Brain microvascular endothelial cell (primary cell): ENCODE data around the gene CCDC86.

Experiments used
- DNase-seq: peaks from one replicate; pipeline ENCODE4 v3.0.0-alpha.2; 2020
- H3K27ac ChIP-seq: fragments of 250-450 bp; sonication (Bioruptor Pico); 2 replicates; pipeline ENCODE4 v1.5.1; 2020; ENCODE audit warnings: mild to moderate bottlenecking, moderate library complexity
- H3K27me3 ChIP-seq: fragments of 250-450 bp; sonication (Bioruptor Pico); replicated peaks from 2 replicates; pipeline ENCODE4 v1.5.1; 2020; ENCODE audit warnings: mild to moderate bottlenecking
- H3K36me3 ChIP-seq: fragments of 250-450 bp; sonication (Bioruptor Pico); replicated peaks from 2 replicates; pipeline ENCODE4 v1.5.1; 2020; ENCODE audit warnings: mild to moderate bottlenecking
- H3K4me3 ChIP-seq: 2 replicates; pipeline ENCODE4 v1.5.1; 2011; ENCODE audit warnings: low read depth, mild to moderate bottlenecking, control low read depth, low read length, moderate library complexity
- in situ Hi-C: cut with HindIII; loops from 2 replicates; pipeline ENCODE4 v1.10.0; 2017; ENCODE audit warnings: low sequenced_read_pairs, low pct_ligation_motif_present
- TF ChIP-seq, protein P1 (sequence below): IDR thresholded peaks from 2 replicates; pipeline ENCODE4 v1.5.1; 2011; ENCODE audit warnings: low read depth, mild to moderate bottlenecking, moderate library complexity, low read length, control low read depth, inconsistent platforms; ENCODE audit errors: missing control alignments

Gene CCDC86

DNA sequence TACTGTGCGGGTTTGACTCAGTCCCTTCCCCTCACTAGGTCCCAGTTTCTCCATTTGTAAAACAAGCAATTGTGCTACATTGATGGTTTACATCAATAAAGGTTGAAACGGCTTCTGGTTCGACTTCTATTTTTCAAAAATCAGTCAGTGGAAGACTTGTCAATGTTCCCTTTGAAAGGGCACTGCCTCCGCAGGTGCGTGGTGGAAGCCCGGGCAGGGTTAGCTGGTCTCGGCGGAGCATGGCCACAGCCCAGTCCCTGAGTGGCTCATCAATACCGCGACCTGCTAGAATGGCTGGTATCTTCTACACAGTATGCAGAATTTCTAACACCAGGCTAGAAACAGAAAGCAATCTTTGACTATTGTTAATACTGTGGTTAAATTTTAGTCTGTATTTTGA, 40.7 kb upstream of the CCDC86 start:
- Histone ChIP-seq H3K27me3 (peaks cover 5% of the 10 kb centered on the region), H3K36me3 (no peaks in the 10 kb centered on the region), H3K27ac (no peak overlapping the region), H3K4me3 (no peak overlapping the region)
- TF ChIP-seq, protein P1, sequence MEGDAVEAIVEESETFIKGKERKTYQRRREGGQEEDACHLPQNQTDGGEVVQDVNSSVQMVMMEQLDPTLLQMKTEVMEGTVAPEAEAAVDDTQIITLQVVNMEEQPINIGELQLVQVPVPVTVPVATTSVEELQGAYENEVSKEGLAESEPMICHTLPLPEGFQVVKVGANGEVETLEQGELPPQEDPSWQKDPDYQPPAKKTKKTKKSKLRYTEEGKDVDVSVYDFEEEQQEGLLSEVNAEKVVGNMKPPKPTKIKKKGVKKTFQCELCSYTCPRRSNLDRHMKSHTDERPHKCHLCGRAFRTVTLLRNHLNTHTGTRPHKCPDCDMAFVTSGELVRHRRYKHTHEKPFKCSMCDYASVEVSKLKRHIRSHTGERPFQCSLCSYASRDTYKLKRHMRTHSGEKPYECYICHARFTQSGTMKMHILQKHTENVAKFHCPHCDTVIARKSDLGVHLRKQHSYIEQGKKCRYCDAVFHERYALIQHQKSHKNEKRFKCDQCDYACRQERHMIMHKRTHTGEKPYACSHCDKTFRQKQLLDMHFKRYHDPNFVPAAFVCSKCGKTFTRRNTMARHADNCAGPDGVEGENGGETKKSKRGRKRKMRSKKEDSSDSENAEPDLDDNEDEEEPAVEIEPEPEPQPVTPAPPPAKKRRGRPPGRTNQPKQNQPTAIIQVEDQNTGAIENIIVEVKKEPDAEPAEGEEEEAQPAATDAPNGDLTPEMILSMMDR, result no peak
- DNase-seq, result no peak
- in situ Hi-C loops, result no loop called here

DNA sequence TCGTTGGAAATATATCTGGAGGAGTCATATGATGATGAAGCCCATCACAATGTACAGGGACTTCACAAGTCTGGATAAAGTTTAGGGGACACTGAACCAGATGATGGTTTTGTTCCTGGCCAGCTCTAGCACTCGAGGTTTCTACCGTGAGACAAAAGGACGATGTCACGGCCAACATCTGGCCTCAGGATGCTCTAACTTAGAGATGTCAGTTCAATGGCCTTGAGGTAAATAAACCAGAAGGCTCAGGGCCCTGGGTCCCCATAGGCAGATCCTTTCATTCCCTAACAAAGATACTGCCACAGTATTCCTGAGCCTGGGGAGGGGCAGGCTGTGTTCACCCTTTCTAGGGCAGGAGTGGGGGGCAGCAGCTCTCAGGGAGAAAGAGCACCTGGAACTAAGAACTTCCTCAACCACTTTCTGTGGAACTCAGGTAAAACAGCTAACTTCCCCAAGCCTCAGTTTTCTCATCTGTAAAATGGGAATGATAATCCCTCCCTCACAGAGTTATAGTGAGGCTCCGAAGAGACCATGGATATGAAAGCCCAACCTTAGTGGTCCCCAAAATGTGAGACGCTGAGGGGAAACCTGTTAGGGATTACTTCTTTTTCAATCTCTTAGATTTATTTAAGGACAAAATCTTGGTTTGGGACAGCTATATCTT, 38.5 kb upstream of the CCDC86 start:
- Histone ChIP-seq H3K27ac (no peak overlapping the region), H3K27me3 (peaks cover 5% of the 10 kb centered on the region), H3K36me3 (no peaks in the 10 kb centered on the region), H3K4me3 (no peak overlapping the region)
- in situ Hi-C loops, result no loop called here
- TF ChIP-seq, protein P1, result no peak
- no peak for DNase-seq

DNA sequence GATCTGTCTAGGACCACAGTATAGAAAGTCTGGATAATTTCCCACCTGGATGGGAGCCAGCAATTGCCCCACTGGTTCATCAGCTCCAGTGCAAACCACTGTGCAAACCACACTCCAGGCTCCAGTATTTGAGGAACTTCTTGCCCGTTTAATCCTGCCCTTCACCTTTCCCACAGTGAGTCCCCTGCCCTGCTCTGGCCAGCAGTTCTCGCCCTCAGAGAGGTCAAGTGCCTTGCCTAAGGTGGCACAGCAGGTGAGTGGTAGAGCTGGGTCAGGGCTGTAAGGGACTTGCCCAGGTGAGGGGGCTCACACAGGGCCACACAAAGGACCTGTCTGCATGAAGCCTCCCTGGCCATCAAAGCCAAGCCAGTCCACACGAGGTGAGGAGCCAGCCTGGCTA, 32.7 kb upstream of the CCDC86 start:
- Histone ChIP-seq H3K27me3 (no peaks in the 10 kb centered on the region), H3K36me3 (no peaks in the 10 kb centered on the region), H3K4me3 (no peak overlapping the region), H3K27ac (no peak overlapping the region)
- TF ChIP-seq, protein P1, result no peak
- in situ Hi-C loops, result no loop called here
- no peak for DNase-seq

DNA sequence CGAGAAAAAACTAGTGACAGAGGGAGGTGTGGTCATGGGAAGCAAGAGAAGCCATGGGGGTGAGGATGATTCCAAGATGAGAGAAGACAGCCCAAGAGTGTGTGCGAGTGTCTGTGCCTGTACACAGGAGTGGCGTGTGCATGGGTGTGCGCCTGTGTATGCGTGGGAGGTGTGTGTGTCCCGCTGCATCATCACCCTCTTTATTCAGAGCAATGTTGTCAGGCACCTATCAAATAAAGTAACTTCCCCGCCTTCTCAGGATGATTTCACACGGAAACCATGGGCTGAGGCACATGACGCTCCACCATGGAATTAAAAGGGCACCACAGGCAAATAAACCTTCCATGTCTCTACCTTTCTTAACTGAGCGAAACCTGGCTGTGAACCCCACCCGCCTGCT, 32.2 kb upstream of the CCDC86 start:
- no peaks in the 10 kb centered on the region for H3K36me3 ChIP-seq
- H3K4me3 ChIP-seq, result no peak overlapping the region
- no peak overlapping the region for H3K27ac ChIP-seq
- in situ Hi-C loops, result no loop called here
- H3K27me3 ChIP-seq, result no peaks in the 10 kb centered on the region
- no peak for DNase-seq
- TF ChIP-seq, protein P1, result no peak

DNA sequence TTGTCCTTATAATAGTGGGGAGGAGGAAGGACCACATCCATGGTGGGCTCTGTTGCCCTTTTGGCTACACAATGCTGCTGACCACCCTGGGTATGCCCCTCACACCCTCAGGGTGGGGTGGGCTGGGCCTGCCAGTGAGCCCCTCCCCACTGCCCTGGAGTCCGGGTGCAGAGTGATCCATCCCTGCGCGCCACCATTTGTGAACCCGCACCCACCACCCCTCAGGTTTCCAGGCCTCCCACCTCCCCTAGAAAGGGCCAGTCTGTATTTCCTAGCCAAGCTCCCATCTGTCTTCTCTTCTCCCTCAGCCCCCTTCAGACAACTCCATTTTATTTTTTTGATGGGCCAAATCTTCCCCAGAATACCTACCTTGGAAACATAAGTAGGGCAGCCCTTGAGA, 31.8 kb upstream of the CCDC86 start:
- Histone ChIP-seq H3K27me3 (no peaks in the 10 kb centered on the region), H3K4me3 (no peak overlapping the region), H3K36me3 (no peaks in the 10 kb centered on the region), H3K27ac (no peak overlapping the region)
- in situ Hi-C loops, result no loop called here
- TF ChIP-seq, protein P1, result no peak
- DNase-seq, result no peak

DNA sequence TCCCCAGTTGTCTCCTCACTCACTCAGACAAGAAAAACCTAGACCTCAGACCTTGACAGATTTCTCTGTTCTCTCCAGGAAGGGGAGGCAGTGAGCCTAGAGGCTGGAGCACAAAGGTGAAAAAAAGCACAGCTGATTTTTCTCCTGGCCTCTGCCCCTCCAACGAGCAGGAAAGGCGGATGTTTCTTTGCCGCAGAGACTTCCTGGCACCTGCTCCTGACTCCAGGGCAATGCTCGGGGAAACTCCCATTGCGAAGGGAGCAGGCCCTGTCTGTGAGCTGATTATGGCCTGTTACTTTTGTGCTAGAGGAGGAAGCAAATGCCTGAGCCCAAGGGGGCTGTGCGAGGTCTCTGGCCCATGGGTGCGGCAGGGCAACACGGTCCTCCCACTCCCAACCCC, 31.3 kb upstream of the CCDC86 start:
- no peak for DNase-seq
- TF ChIP-seq, protein P1, result no peak
- no peak overlapping the region for H3K4me3 ChIP-seq
- in situ Hi-C loops, result no loop called here
- H3K27ac ChIP-seq, result no peak overlapping the region
- H3K36me3 ChIP-seq, result no peaks in the 10 kb centered on the region
- no peaks in the 10 kb centered on the region for H3K27me3 ChIP-seq
